Measurements from ENCODE around the gene GUCY1A1. TPM values are rescaled to one million over a fixed set of nuclear protein-coding genes. Genes with fewer than 3 reads are reported as not detected.

Gene GUCY1A1
- total RNA-seq, 2 experiments from 2014 or later = not detected

GRCh38 chr4:155656025-155656424 is 10.6 kb upstream of the GUCY1A1 start:
- CTCF ChIA-PET = no interaction called here
- no peak overlapping the region for H3K4me3 Mint-ChIP-seq
- no peak overlapping the region for H3K4me3 ChIP-seq (ENCODE audit: low read length)
- H3K36me3 ChIP-seq (ENCODE audit: insufficient read depth, low read length) = no peaks in the 10 kb centered on the region
- H3K27ac Mint-ChIP-seq = no peak overlapping the region
- ATAC-seq (ENCODE audit: poor library complexity) (no peak), DNase-seq (no peak)
- no peaks in the 10 kb centered on the region for H3K27me3 ChIP-seq (ENCODE audit: control insufficient read depth in 1 of 2, insufficient read depth in 2 of 2, low read length in 2 of 2)
- H3K27me3 Mint-ChIP-seq = peaks cover 4% of the 10 kb centered on the region
- intact Hi-C loops (cut with DNase I, micrococcal nuclease) = no loop called here
- H3K27ac ChIP-seq (ENCODE audit: low read depth in 1 of 2, low read length in 2 of 2) = no peak overlapping the region
- POLR2A ChIA-PET = no interaction called here
- H3K9me3 ChIP-seq (ENCODE audit: control insufficient read depth in 1 of 2, insufficient read depth in 1 of 2, low read length in 2 of 2) = no peaks in the 10 kb centered on the region
- TF ChIP-seq, protein P1, sequence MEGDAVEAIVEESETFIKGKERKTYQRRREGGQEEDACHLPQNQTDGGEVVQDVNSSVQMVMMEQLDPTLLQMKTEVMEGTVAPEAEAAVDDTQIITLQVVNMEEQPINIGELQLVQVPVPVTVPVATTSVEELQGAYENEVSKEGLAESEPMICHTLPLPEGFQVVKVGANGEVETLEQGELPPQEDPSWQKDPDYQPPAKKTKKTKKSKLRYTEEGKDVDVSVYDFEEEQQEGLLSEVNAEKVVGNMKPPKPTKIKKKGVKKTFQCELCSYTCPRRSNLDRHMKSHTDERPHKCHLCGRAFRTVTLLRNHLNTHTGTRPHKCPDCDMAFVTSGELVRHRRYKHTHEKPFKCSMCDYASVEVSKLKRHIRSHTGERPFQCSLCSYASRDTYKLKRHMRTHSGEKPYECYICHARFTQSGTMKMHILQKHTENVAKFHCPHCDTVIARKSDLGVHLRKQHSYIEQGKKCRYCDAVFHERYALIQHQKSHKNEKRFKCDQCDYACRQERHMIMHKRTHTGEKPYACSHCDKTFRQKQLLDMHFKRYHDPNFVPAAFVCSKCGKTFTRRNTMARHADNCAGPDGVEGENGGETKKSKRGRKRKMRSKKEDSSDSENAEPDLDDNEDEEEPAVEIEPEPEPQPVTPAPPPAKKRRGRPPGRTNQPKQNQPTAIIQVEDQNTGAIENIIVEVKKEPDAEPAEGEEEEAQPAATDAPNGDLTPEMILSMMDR (IDR thresholded peaks at IDR 0.05) = no peak
- peaks cover 2% of the 10 kb centered on the region for H3K9me3 Mint-ChIP-seq
- no peaks in the 10 kb centered on the region for H3K4me1 ChIP-seq (ENCODE audit: insufficient read depth, low read length)
- no peaks in the 10 kb centered on the region for H3K4me1 Mint-ChIP-seq (ENCODE audit: low read depth)
- no peaks in the 10 kb centered on the region for H3K36me3 Mint-ChIP-seq (ENCODE audit: low read depth)

- Mint-ChIP-seq H3K4me3 (no peak overlapping the region), H3K36me3 (ENCODE audit: low read depth) (no peaks in the 10 kb centered on the region), H3K4me1 (ENCODE audit: low read depth) (no peaks in the 10 kb centered on the region), H3K27ac (no peak overlapping the region), H3K9me3 (peaks cover 2% of the 10 kb centered on the region), H3K27me3 (peaks cover 4% of the 10 kb centered on the region)
- no peak for ATAC-seq (ENCODE audit: poor library complexity)
- Histone ChIP-seq H3K4me1 (ENCODE audit: insufficient read depth, low read length) (no peaks in the 10 kb centered on the region), H3K36me3 (ENCODE audit: insufficient read depth, low read length) (no peaks in the 10 kb centered on the region), H3K9me3 (ENCODE audit: control insufficient read depth in 1 of 2, insufficient read depth in 1 of 2, low read length in 2 of 2) (no peaks in the 10 kb centered on the region), H3K27me3 (ENCODE audit: control insufficient read depth in 1 of 2, insufficient read depth in 2 of 2, low read length in 2 of 2) (no peaks in the 10 kb centered on the region), H3K27ac (ENCODE audit: low read depth in 1 of 2, low read length in 2 of 2) (no peak overlapping the region), H3K4me3 (ENCODE audit: low read length) (no peak overlapping the region)
- DNase-seq = no peak
- CTCF ChIA-PET = no interaction called here
- intact Hi-C loops (cut with DNase I, micrococcal nuclease) = no loop called here
- TF ChIP-seq, protein P1 (IDR thresholded peaks at IDR 0.05) = no peak
- POLR2A ChIA-PET = no interaction called here
Observed at GRCh38 chr4:155657169-155657568, 9.5 kb upstream of the GUCY1A1 start.

- peaks cover 2% of the 10 kb centered on the region for H3K9me3 Mint-ChIP-seq
- Histone ChIP-seq H3K27ac (ENCODE audit: low read depth in 1 of 2, low read length in 2 of 2) (no peak overlapping the region), H3K27me3 (ENCODE audit: control insufficient read depth in 1 of 2, insufficient read depth in 2 of 2, low read length in 2 of 2) (no peaks in the 10 kb centered on the region), H3K9me3 (ENCODE audit: control insufficient read depth in 1 of 2, insufficient read depth in 1 of 2, low read length in 2 of 2) (no peaks in the 10 kb centered on the region), H3K4me1 (ENCODE audit: insufficient read depth, low read length) (no peaks in the 10 kb centered on the region), H3K4me3 (ENCODE audit: low read length) (no peak overlapping the region), H3K36me3 (ENCODE audit: insufficient read depth, low read length) (no peaks in the 10 kb centered on the region)
- no peak overlapping the region for H3K27ac Mint-ChIP-seq
- intact Hi-C loops (cut with DNase I, micrococcal nuclease) = no loop called here
- ChIA-PET POLR2A (no interaction called here), CTCF (no interaction called here)
- no peak for DNase-seq
- no peaks in the 10 kb centered on the region for H3K4me1 Mint-ChIP-seq (ENCODE audit: low read depth)
- H3K36me3 Mint-ChIP-seq (ENCODE audit: low read depth) = no peaks in the 10 kb centered on the region
- H3K27me3 Mint-ChIP-seq = peaks cover 4% of the 10 kb centered on the region
- TF ChIP-seq, protein P1 (IDR thresholded peaks at IDR 0.05) = no peak
- no peak overlapping the region for H3K4me3 Mint-ChIP-seq
- ATAC-seq (ENCODE audit: poor library complexity) = no peak
Observed at GRCh38 chr4:155657985-155658680, 8.5 kb upstream of the GUCY1A1 start.

Data from CD4-positive, alpha-beta T cell (primary cell).